HG03045 (cell line): Measurements from ENCODE around the gene ZCCHC7.
"Not testable (repeated sequence)": the region's sequence is repeated elsewhere in the genome, so short reads cannot be mapped to it uniquely, and the experiment has no call there.

Experiments
- ATAC-seq: cut with Tn5 transposase; IDR thresholded peaks from one replicate; pipeline ENCODE4 v1.9.1; 2021; ENCODE audit warnings: mild to moderate bottlenecking, moderate library complexity; ENCODE audit not compliant: unreplicated experiment

ZCCHC7 gene

DNA sequence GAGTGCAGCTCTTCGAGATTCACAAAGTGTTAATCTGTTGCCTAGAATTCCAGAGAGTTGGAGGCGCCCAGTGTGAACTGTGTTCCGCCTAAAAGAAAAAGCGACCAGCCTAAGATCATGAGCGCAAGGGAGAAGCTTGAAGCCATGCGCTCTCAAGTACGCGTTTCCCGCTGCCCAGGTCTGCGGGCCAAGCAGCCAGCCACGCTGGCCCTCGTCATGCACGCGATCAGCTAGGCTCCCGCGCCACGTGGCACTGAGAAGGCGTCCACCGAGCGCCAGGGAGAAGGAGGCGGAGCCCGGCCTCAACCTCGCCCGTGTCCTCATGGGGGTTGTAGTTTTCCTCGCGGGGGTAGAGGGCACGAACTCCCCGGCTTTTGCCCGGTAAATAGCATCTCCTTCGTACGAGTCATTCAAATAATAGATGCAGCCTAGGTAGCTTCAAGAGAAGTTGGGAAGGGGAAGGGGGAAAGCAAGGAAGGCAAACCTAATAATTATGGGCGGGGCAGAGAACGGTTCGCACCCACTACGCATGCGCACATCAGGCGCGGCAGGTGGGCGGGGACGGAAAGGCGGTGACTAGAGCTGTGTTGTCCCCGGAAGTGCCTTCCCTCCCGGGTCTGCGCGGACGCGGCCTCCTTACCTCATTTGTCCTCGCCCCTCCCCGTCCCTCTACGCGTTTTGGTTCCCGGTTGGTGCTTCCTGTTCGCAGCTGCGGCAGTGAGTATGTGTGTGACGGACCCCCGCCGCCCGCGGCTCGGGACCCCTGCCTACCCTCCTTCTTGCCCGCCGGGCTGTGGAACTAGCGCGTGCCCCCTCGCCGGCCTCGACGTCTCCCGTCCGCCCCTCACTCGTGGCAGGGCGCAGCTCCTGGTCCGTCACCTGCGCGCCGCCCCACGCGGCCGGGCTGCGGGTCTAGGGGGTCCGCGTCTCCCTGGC is at the start of gene ZCCHC7:
Gene ZCCHC7 (plus strand): TSS at position 668 of the 936 bp plus-strand sequence.
- ATAC-seq: peak; percentile 95

DNA sequence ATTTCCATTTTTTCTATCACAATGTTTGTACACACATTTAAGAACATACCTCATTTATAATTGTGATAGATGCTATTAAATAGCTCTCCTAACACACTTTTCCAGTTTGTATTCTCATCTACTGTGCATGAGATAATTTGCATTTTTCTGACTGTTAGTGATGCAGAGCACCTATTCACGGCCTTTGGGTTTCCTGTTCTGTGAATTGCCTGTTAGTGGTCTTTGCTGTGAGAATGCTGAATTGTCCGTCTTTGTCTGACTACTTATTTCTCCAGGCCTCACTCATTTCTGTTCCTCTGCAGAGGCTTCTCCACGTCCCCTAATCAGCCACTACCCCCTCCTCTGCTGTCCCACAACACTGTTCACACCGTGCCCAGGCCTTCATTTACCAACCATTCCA is 45.6 kb upstream of the ZCCHC7 start:
- ATAC-seq: not testable (repeated sequence)

DNA sequence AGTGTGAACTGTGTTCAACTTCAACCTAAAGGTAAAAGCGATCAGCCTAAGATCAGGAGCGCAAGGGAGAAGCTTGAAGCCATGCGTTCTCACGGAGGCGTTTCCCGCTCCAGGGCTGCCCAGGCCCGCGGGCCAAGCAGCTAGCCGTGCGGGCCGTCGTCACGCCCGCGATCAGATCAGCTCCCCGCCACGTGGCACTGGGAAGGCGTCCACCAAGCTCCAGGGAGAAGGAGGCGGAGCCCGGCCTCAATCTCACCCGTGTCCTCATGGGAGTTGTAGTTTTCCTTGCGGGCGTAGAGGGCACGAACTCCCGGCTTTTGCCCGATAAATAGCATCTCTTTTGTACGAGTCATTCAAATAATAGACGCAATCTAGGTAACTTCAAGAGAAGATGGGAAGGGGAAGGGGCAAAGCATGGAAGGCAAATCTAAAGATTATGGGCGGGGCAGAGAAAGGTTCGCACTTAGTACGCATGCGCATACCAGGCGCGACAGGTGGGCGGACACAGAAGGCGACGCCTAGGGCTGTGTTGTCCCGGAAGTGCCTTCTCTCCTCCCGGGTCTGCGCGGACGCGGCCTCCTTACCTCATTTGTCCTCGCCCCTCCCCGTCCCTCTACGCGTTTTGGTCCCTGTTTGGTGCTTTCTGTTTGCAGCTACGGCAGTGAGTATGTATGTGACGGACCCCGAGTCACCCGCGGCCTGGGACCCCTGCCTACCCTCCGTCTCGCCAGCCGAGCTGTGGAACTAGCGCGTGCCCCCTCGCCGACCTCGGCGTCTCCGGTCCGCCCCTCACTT is 40.8 kb upstream of the ZCCHC7 start:
- ATAC-seq: peak; percentile 87

DNA sequence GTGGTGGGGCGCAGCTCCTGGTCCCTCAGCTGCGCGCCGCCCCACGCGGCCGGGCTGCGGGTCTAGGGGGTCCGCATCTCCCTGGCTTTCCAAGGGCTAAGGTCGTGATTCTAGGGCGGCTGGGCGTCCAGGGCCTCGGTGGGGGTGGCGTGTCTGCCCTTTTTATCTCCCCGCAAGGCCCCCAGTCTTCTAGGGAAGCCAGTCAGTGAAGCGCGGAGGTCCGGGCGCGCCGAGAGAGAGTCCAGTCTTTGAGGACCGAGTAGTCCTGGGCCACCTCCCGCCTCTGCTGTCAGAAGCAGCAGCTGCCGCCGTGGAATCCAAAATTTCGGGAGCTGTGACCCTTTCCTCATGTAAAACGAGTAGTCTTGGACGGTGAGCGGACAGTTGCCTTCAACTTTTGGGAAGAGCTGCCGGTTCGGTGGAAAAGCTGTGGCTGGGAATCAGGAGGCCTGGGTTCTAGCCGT is 40.2 kb upstream of the ZCCHC7 start:
- peak; percentile 15 for ATAC-seq

DNA sequence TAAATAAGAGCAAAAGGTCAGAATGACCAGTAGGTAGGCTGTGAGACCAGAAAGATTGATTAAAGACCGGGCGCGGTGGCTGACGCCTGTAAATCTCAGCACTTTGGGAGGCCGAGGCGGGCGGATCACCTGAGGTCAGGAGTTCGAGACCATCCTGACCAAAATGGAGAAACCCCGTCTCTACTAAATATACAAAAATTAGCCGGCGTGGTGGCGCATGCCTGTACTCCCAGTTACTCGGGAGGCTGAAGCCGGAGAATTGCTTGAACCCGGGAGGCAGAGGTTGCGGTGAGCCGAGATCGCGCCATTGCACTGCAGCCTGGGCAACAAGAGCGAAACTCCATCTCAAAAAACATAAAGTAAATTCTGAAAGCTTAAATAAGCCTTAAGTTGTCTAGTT is 38.9 kb upstream of the ZCCHC7 start:
- ATAC-seq: not testable (repeated sequence)

DNA sequence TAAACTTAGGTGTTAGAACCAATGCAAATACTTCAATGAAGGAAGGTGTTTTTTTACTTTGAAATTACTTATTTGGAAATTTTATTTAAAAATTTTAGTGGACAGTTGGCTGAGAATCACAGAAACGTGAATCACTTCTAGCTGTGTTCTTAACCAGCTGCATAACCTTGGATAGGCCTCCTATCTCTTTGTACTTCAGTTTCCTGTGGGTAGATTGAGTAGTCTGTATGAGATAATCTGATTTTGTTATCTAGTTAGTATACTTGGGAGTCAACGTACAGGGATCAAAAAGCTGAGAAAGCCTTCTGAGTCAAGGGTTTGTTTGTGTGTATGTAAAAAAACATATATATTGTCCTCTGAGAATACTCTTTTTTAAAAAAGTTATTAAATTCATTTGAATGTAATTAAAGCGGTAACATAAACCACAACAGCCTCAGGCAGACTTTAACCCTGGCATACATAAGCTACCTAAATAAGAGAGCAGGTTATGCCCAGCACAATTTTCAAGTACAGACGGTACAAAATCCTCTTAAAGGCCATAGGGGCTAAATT is 38.1 kb upstream of the ZCCHC7 start:
- ATAC-seq: no peak

DNA sequence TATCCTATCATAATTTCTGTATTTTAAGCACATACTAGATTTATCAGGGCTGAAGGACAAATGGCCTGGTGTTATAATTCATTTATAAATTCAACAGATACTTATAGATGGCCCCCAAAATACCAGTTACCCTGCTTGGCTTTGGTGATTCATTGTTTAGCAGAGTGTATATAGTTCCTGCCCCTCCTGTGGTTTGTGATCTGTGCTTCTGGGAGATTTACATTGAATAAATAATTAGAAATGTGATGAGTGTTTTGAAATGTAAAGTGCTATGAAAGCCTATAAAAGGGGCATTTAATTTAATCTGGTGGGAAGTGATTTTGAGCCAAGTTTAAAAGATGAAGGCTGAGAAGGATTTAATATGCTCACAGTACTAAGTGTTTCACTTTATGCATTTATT is 36.7 kb upstream of the ZCCHC7 start:
- no peak for ATAC-seq

DNA sequence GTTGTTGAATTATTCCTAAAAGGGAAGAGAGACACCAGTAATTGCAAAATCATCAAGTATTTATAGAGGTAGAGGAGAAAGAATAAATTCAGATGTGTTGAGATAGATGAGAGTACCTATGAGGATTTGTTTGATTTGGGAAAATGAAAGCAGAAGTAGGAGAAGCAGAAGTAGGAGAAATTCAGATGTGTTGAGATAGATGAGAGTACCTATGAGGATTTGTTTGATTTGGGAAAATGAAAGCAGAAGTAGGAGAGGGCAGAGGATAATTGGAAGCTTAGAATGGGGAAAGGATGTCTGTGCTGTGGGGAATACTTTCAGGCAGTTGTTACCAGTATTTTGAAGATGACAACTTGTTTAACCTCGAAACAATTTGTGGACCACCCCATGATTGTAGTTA is 35.1 kb upstream of the ZCCHC7 start:
- ATAC-seq: no peak

DNA sequence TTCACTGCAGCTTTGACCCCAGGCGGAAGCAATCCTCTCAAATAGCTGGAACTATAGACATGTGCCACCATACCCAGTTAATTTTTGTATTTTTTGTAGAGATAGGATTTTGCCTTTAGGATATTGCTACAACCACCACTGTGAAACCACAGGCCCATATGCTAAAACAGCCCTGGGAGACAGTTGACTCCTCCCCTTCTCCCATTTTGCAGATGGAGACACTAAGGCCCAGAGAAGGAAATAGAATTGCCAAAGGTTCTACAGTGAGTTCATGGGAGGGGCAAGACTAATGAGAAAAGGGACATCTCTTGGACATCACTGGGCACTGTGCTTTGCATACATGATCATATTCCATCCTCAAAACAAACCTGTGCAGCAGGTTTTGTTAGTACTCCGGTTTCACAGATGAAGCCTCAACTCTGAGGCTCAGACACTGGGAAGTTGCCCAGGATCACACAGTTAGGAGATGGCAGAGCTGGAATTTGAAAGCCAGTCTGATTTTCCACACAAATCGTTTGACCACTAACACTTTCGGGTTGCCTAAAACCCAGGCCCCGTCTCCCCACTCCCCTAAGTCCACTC is 27.6 kb upstream of the ZCCHC7 start:
- ATAC-seq: not testable (repeated sequence)

DNA sequence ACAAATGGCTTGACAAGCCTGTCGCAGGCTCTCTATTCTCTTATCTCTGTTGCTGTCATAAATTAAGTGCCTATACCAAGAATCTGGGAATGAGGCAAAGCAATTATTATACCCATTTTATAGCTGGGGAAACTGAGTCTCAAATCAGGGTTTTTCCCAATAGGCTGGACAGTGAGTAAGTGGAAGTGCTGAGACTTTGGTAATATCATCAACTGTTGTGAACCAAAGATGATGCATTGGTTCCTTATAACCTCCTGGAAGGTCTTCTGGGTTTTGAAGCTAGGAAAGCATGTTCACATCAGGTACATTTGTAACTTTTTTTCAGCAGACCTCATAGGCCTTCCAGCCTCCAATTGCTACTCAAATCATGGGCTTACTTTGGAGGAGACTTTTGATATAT is 25.6 kb upstream of the ZCCHC7 start:
- no peak for ATAC-seq

DNA sequence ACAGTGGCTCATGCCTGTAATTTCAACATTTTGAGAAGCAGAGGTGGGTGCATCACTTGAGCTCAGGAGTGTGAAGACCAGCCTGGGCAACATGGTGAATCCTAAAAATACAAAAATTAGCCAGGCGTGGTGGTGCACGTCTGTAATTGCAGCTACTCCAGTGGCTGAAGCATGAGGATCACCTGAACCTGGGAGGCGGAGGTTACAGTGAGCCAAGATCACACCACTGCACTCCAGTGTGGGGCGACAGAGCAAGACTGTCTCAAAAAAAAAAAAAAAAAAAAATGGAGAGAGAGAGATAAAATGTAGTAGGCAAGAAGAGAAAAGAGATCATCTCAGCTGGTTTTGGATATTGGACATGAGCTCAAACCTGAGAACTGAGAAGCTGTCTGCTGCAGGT is 23.7 kb upstream of the ZCCHC7 start:
- ATAC-seq: no peak

DNA sequence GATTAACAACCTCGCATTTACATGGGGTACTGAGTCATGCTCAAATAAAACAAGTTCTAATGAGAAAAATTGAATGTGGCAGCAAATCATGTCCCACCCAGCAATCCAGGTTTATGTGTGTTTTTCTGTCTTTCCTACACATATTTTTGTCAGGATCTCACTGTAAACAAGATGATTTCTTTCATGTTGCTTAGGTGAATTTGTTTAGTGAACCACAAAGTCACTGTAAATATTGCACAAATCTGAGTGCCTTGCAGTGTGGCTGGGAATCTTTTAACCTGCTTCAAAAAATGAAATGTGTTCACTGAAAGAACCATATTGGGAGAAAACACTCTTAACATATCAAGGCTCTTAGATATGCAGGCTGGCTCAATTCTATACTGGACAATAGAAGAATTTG is 23.1 kb upstream of the ZCCHC7 start:
- ATAC-seq: no peak

DNA sequence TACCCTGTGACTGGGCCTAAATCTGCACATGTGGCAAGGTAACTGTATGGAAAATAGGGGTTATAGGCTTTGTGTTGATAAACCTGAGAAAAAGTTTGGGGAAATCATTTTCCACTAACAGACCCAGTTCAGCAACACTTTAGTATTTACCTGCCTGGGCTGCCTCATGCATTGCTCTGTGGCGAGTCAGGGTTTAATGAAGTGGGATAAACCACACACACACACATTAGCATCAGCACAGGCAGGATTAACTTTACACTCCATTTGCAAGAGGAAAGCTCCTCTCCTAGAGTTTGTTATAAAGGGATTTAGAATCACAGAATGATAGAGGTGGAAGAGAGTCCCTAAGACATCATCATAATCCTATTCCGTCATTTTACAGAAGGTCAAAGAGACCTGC is 20.0 kb upstream of the ZCCHC7 start:
- no peak for ATAC-seq

DNA sequence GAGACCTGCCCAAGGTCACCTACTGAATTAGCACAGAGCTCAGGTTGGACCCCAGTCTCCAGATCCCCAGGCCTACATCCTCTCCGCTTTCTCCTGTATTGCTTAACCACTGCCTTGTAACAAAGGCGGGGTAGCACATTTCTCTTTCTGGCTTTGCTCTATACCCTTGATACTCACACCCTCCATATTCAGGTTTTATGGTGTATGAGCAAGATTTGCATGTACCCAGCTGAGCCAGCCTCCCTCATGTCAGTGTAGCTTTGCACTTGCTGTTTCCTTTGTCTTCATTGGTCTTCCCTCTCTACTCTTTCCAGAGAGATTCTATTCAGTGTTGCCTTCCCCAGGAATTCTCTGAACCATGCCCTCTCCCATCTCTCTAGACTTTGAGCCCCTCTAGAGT is 19.6 kb upstream of the ZCCHC7 start:
- ATAC-seq: no peak

DNA sequence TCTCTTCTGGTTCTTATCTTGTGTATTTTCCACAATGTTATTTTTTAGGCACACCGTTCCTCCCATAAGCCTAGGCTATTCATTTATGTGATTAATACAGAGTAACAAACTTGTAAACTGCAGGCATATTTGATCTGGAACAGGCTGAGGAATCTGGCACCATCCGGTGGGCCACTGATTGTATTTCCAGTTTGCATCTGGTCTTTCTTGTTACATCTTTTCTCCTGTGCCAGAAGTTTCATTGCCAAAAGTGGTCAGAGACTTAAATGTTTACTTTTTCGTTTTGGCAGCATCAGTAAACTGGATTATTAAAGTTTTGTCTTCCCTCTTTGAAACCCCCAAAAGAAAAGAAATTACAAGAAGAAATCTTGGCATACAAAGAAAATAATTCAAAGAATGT is 17.9 kb upstream of the ZCCHC7 start:
- no peak for ATAC-seq

DNA sequence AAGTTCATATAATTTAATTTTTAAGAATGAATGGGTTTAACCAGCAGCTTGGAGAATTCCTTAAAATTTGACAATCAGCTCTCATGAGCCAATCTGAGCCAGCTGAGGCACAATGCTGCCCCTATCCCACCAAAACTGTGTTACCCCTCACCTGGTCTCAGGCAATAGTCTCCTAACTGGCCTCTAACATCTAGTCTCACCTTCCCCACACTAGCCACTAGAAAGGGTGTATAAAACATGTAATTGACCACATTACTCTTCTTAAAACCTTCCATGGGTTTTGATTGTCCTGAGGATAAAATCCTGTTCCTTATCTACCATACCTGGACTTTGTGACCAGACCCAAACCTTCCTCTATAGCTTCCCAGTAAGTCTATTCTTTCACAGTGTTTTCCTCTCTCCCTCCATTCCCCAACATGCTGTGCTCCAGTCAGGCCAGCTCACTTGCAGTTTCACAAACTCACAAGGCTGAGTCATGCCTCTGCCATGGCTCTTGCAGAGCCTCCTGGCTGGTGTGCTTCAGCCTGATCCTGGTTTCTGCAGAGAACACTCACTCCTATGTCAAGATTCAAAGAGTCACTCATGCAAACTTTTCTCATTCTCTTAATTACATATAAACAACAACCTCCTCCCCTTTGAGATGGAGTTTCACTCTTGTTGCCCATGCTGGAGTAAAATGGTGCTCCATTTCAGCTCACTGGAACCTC is 16.0 kb upstream of the ZCCHC7 start:
- ATAC-seq: no peak

DNA sequence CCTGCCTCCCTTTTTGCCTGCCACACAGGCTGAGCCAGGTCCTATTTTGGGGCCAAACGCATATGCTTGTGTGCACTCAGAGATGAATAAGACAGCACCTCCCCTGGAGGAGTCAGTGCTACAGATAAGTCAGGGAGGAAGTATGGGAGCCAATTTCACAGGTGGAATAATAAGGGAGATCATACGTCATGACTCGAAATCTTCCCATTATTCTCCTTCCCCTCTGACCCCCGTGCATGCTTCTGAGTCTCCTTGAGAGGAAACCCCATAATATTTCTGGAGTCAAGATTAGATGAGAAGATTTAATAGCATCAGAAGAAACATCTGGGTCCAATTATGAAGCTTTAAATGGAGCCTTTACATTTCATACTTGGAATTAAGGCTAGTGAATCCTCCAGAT is 15.1 kb upstream of the ZCCHC7 start:
- no peak for ATAC-seq

DNA sequence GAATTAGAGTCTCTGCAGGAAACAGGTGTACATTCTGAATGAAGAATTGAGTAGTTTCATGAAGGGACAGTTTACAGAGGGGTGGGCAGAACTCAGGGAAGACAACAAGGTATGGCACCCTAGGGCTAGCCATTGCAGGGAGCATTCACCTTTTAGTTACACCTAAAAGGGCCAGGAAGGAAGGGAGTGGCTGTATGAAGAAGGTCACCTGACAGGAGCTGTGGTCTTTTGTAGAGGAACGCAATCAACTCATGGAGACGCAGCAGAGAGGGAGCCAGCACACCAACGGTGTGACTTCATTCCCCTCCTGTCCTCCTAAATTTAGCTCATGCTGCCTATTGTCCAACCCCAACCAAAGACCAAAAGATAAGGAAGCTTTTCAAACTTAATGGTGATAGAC is 12.7 kb upstream of the ZCCHC7 start:
- ATAC-seq: no peak

DNA sequence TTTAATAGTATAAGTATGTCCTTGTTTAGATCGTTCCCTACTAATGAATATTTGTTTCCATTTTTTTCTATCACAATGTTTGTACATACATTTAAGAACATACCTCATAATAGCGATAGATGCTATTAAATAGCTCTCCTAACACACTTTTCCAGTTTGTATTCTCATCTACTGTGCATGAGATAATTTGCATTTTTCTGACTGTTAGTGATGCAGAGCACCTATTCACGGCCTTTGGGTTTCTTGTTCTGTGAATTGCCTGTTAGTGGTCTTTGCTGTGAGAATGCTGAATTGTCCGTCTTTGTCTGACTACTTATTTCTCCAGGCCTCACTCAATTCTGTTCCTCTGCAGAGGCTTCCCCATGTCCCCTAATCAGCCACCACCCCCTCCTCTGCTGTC is 5.9 kb upstream of the ZCCHC7 start:
- not testable (repeated sequence) for ATAC-seq

DNA sequence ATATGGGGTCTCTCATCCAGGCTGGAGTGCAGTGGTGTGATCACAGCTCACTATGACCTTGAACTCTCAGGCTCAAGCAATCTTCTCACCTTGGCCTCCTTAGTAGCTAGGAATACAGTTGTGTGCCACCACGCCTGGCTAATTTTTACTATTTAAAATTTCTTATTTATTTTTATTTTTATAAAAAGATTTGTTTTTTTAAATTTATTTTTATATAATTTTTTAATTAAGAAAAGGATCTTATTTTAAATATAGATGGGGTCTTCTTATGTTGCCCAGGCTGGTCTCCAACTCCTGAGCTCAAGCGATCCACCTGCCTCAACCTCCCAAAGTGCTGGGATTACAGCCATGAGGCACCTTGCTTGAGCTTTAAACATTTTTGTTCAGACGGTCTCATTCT is 2.4 kb upstream of the ZCCHC7 start:
- no peak for ATAC-seq

DNA sequence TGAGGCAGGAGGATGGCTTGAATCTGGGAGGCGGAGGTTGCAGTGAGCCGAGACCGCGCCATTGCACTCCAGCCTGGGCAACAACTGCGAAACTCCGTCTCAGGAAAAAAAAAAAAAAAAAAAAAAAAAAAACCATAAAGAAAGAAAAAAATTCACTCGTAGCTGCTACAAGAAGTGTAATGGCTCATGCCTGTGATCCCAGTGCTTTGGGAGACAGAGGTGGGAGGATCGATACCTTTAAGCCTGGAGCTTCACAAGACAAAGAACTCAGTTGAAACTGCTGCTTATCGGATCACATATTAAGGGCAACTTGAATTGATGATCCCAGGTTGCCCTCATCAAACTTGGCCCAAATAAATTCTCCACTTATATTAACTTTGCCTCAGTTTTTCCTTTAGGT is 1.0 kb upstream of the ZCCHC7 start:
- no peak for ATAC-seq
